ENCODE measurements around the gene DENND2C.

GRCh38 chr1:114651893-114652292 lies 18.0 kb downstream of the DENND2C start:
- TF ChIP-seq EZH2 (IDR thresholded peaks at IDR 0.05) = no peak
- TF ChIP-seq POLR2AphosphoS5 (IDR thresholded peaks at IDR 0.05; ENCODE audit: borderline replicate concordance, low read depth, low read length) = no peak
